ENCODE results near the gene SOX18. TPM values are rescaled to one million over a fixed set of nuclear protein-coding genes. Genes with fewer than 3 reads are reported as not detected.

Gene SOX18
- total and polyA plus RNA-seq, 2 of the 13 experiments (the other 11 are each of a cell fraction or from before 2014, with no cell fraction given) = 1.6 to 1.9 TPM

- TF ChIP-seq MIXL1 (CRISPR knock-in tag; IDR thresholded peaks at IDR 0.05) (peak; percentile 32; the same call in 1 of the 2 replicates), STAT6 (CRISPR knock-in tag; IDR thresholded peaks at IDR 0.05; ENCODE audit: borderline replicate concordance) (peak; percentile 57; the same call in 1 of the 2 replicates), RARG (CRISPR knock-in tag; IDR thresholded peaks at IDR 0.05; ENCODE audit: low read depth) (no peak), PITX1 (CRISPR knock-in tag; IDR thresholded peaks at IDR 0.05) (peak; percentile 75), ATF3 (CRISPR knock-in tag; IDR thresholded peaks at IDR 0.05) (peak; percentile 2; the same call in 1 of the 2 replicates), SIN3B (IDR thresholded peaks at IDR 0.05; ENCODE audit: low read length) (no peak), ZNF138 (CRISPR knock-in tag; IDR thresholded peaks at IDR 0.05; ENCODE audit: low read depth) (peak; percentile 85; the same call in 1 of the 2 replicates), GTF2F1 (IDR thresholded peaks at IDR 0.05; ENCODE audit: low read length) (no peak), SMAD1 (CRISPR knock-in tag; IDR thresholded peaks at IDR 0.05; ENCODE audit: borderline replicate concordance, low read depth) (peak; percentile 86; the same call in 1 of the 2 replicates), GLMP (CRISPR knock-in tag; IDR thresholded peaks at IDR 0.05; ENCODE audit: borderline replicate concordance) (no peak), MED8 (CRISPR knock-in tag; IDR thresholded peaks at IDR 0.05; ENCODE audit: insufficient replicate concordance) (no peak), IKZF5 (CRISPR knock-in tag; IDR thresholded peaks at IDR 0.05) (peak; percentile 81), NCOA1 (CRISPR knock-in tag; IDR thresholded peaks at IDR 0.05) (peak; percentile 72; the same call in 1 of the 2 replicates), ZBTB34 (CRISPR knock-in tag; IDR thresholded peaks at IDR 0.05) (peak; percentile 96), TFDP1 (CRISPR knock-in tag; IDR thresholded peaks at IDR 0.05; ENCODE audit: borderline replicate concordance) (peak; percentile 44), PHF20 (CRISPR knock-in tag; IDR thresholded peaks at IDR 0.05) (no peak; the same call in 1 of the 2 replicates), ZFP37 (CRISPR knock-in tag; IDR thresholded peaks at IDR 0.05; ENCODE audit: borderline replicate concordance) (peak; percentile 94), ZNF121 (CRISPR knock-in tag; IDR thresholded peaks at IDR 0.05) (no peak; the same call in 1 of the 2 replicates), SSRP1 (CRISPR knock-in tag; IDR thresholded peaks at IDR 0.05) (peak; percentile 84), ZNF605 (CRISPR knock-in tag; IDR thresholded peaks at IDR 0.05) (peak; percentile 54; the same call in 1 of the 2 replicates), ZSCAN25 (CRISPR knock-in tag; IDR thresholded peaks at IDR 0.05) (peak; percentile 36; the same call in 1 of the 2 replicates)
Measured at GRCh38 chr20:64050261-64051032, 1.0 kb upstream of the SOX18 start (continued).

Measured in HepG2 (cell line).